ENCODE data around the gene OXTR. TPM values are rescaled to one million over a fixed set of nuclear protein-coding genes. Genes with fewer than 3 reads are reported as not detected.

Gene OXTR
- total RNA-seq, 2 donors from 2014 or later, result 2.1 to 3.6 TPM

GRCh38 chr3:8777201-8777977, 8.0 kb upstream of the OXTR start:
- no peak for ATAC-seq (replicated peaks)
- Mint-ChIP-seq H3K9me3 (peaks cover 3% of the 10 kb centered on the region), H3K4me1 (no peaks in the 10 kb centered on the region), H3K4me3 (no peak overlapping the region), H3K27me3 (peaks cover 22% of the 10 kb centered on the region), H3K27ac (no peak overlapping the region), H3K36me3 (ENCODE audit: low read depth) (no peaks in the 10 kb centered on the region)

GRCh38 chr3:8776406-8776805, 7.0 kb upstream of the OXTR start:
- H3K4me3 Mint-ChIP-seq, result no peak overlapping the region
- H3K4me1 Mint-ChIP-seq, result no peaks in the 10 kb centered on the region
- ATAC-seq (replicated peaks), result no peak
- H3K36me3 Mint-ChIP-seq (ENCODE audit: low read depth), result no peaks in the 10 kb centered on the region
- peaks cover 3% of the 10 kb centered on the region for H3K9me3 Mint-ChIP-seq
- H3K27ac Mint-ChIP-seq, result no peak overlapping the region
- H3K27me3 Mint-ChIP-seq, result peaks cover 27% of the 10 kb centered on the region

GRCh38 chr3:8775602-8776001, 6.2 kb upstream of the OXTR start:
- Mint-ChIP-seq H3K27me3 (peaks cover 27% of the 10 kb centered on the region), H3K4me1 (no peaks in the 10 kb centered on the region)

GRCh38 chr3:8775181-8775580, 5.8 kb upstream of the OXTR start:
- peaks cover 3% of the 10 kb centered on the region for H3K9me3 Mint-ChIP-seq
- no peaks in the 10 kb centered on the region for H3K4me1 Mint-ChIP-seq
- no peak overlapping the region for H3K27ac Mint-ChIP-seq
- no peak overlapping the region for H3K4me3 Mint-ChIP-seq
- no peak for ATAC-seq (replicated peaks)
- peaks cover 30% of the 10 kb centered on the region for H3K27me3 Mint-ChIP-seq
- H3K36me3 Mint-ChIP-seq (ENCODE audit: low read depth), result no peaks in the 10 kb centered on the region

More at GRCh38 chr3:8775602-8776001, 6.2 kb upstream of the OXTR start:
- no peak overlapping the region for H3K4me3 Mint-ChIP-seq
- no peak overlapping the region for H3K27ac Mint-ChIP-seq
- no peak for ATAC-seq (replicated peaks)
- peaks cover 3% of the 10 kb centered on the region for H3K9me3 Mint-ChIP-seq
- H3K36me3 Mint-ChIP-seq (ENCODE audit: low read depth), result no peaks in the 10 kb centered on the region

GRCh38 chr3:8773941-8774542, 4.6 kb upstream of the OXTR start:
- no peak overlapping the region for H3K4me3 Mint-ChIP-seq
- no peak for ATAC-seq (replicated peaks)
- H3K27me3 Mint-ChIP-seq, result peaks cover 36% of the 10 kb centered on the region
- peaks cover 3% of the 10 kb centered on the region for H3K9me3 Mint-ChIP-seq
- H3K27ac Mint-ChIP-seq, result no peak overlapping the region
- H3K36me3 Mint-ChIP-seq (ENCODE audit: low read depth), result no peaks in the 10 kb centered on the region
- H3K4me1 Mint-ChIP-seq, result peaks cover 6% of the 10 kb centered on the region

- H3K27me3 Mint-ChIP-seq, result peaks cover 35% of the 10 kb centered on the region
- no peaks in the 10 kb centered on the region for H3K9me3 Mint-ChIP-seq
- H3K36me3 Mint-ChIP-seq (ENCODE audit: low read depth), result no peaks in the 10 kb centered on the region
- no peak for ATAC-seq (replicated peaks)
- H3K27ac Mint-ChIP-seq, result no peak overlapping the region
- peak overlapping the region; percentile 35 for H3K4me3 Mint-ChIP-seq
- peaks cover 6% of the 10 kb centered on the region for H3K4me1 Mint-ChIP-seq
Observed at GRCh38 chr3:8768364-8769087, 887 bp downstream of the OXTR start.

- Mint-ChIP-seq H3K4me1 (peaks cover 6% of the 10 kb centered on the region), H3K36me3 (ENCODE audit: low read depth) (no peaks in the 10 kb centered on the region), H3K27me3 (peaks cover 35% of the 10 kb centered on the region), H3K27ac (no peak overlapping the region), H3K9me3 (no peaks in the 10 kb centered on the region), H3K4me3 (no peak overlapping the region)
- no peak for ATAC-seq (replicated peaks)
Observed at GRCh38 chr3:8767667-8768363, 1.6 kb downstream of the OXTR start.

GRCh38 chr3:8767256-8767666, 2.2 kb downstream of the OXTR start:
- ATAC-seq (replicated peaks), result no peak
- H3K4me1 Mint-ChIP-seq, result peaks cover 6% of the 10 kb centered on the region
- no peaks in the 10 kb centered on the region for H3K36me3 Mint-ChIP-seq (ENCODE audit: low read depth)
- no peaks in the 10 kb centered on the region for H3K9me3 Mint-ChIP-seq
- H3K27me3 Mint-ChIP-seq, result peaks cover 35% of the 10 kb centered on the region
- H3K4me3 Mint-ChIP-seq, result no peak overlapping the region
- H3K27ac Mint-ChIP-seq, result no peak overlapping the region

- Mint-ChIP-seq H3K9me3 (no peaks in the 10 kb centered on the region), H3K36me3 (ENCODE audit: low read depth) (no peaks in the 10 kb centered on the region), H3K27ac (no peak overlapping the region), H3K27me3 (peaks cover 31% of the 10 kb centered on the region), H3K4me1 (peaks cover 6% of the 10 kb centered on the region), H3K4me3 (no peak overlapping the region)
- ATAC-seq (replicated peaks), result no peak
Observed at GRCh38 chr3:8766148-8766547, 3.3 kb downstream of the OXTR start.

GRCh38 chr3:8765528-8765927, 3.9 kb downstream of the OXTR start:
- Mint-ChIP-seq H3K4me1 (peaks cover 6% of the 10 kb centered on the region), H3K27ac (no peak overlapping the region), H3K27me3 (peaks cover 31% of the 10 kb centered on the region), H3K36me3 (ENCODE audit: low read depth) (no peaks in the 10 kb centered on the region), H3K4me3 (no peak overlapping the region), H3K9me3 (no peaks in the 10 kb centered on the region)
- ATAC-seq (replicated peaks), result no peak

GRCh38 chr3:8764528-8764927, 4.9 kb downstream of the OXTR start:
- H3K36me3 Mint-ChIP-seq (ENCODE audit: low read depth), result no peaks in the 10 kb centered on the region
- no peak for ATAC-seq (replicated peaks)
- peaks cover 3% of the 10 kb centered on the region for H3K4me1 Mint-ChIP-seq
- no peak overlapping the region for H3K27ac Mint-ChIP-seq
- H3K27me3 Mint-ChIP-seq, result peaks cover 22% of the 10 kb centered on the region
- no peaks in the 10 kb centered on the region for H3K9me3 Mint-ChIP-seq
- H3K4me3 Mint-ChIP-seq, result no peak overlapping the region

- Mint-ChIP-seq H3K9me3 (no peaks in the 10 kb centered on the region), H3K27ac (no peak overlapping the region), H3K4me1 (no peaks in the 10 kb centered on the region), H3K4me3 (no peak overlapping the region), H3K27me3 (peaks cover 15% of the 10 kb centered on the region), H3K36me3 (ENCODE audit: low read depth) (no peaks in the 10 kb centered on the region)
- no peak for ATAC-seq (replicated peaks)
Observed at GRCh38 chr3:8762607-8763377, 6.6 kb downstream of the OXTR start.

GRCh38 chr3:8761866-8762265, 7.5 kb downstream of the OXTR start:
- Mint-ChIP-seq H3K9me3 (no peaks in the 10 kb centered on the region), H3K27ac (no peak overlapping the region)

GRCh38 chr3:8760506-8760905, 8.9 kb downstream of the OXTR start:
- Mint-ChIP-seq H3K4me1 (no peaks in the 10 kb centered on the region), H3K36me3 (ENCODE audit: low read depth) (no peaks in the 10 kb centered on the region), H3K9me3 (no peaks in the 10 kb centered on the region), H3K27me3 (peaks cover 7% of the 10 kb centered on the region), H3K4me3 (no peak overlapping the region), H3K27ac (no peak overlapping the region)
- ATAC-seq (replicated peaks), result no peak

More at GRCh38 chr3:8761866-8762265, 7.5 kb downstream of the OXTR start:
- Mint-ChIP-seq H3K36me3 (ENCODE audit: low read depth) (no peaks in the 10 kb centered on the region), H3K4me3 (no peak overlapping the region), H3K27me3 (peaks cover 14% of the 10 kb centered on the region), H3K4me1 (no peaks in the 10 kb centered on the region)
- no peak for ATAC-seq (replicated peaks)
